NB4 (cell line): ENCODE measurements around the gene MRO.

Experiments
- CTCF ChIP-seq: IDR thresholded peaks from one replicate; pipeline ENCODE4 v1.5.1; 2012; ENCODE audit warnings: low read depth, low read length
- MAX ChIP-seq: IDR thresholded peaks from 2 replicates; pipeline ENCODE4 v1.6.1; 2011; ENCODE audit warnings: low read depth, low read length
- POLR2A ChIP-seq: IDR thresholded peaks from 2 replicates; pipeline ENCODE4 v1.6.1; 2011; ENCODE audit warnings: mild to moderate bottlenecking; ENCODE audit not compliant: insufficient read length; ENCODE audit errors: extremely low read depth

- TF ChIP-seq CTCF (no peak), POLR2A (no peak), MAX (no peak)
Measured at GRCh38 chr18:50839341-50839740, 19.5 kb upstream of the MRO start.
